Suprapubic skin (tissue), 4 donors: ENCODE data around the gene EYA3.

ENCODE experiments used
- CTCF ChIP-seq, 2 donors: fragments of 200-600 bp in 1 of 2; fragments of 450-650 bp in 1 of 2; sonication (generic) in 1 of 2; IDR thresholded peaks; one replicate each; pipeline ENCODE4 v1.5.1; 2016 to 2019; ENCODE audit warnings: antibody characterized with exemption in 2 of 2, mild to moderate bottlenecking in 1 of 2, moderate library complexity in 1 of 2
- EP300 ChIP-seq: sonication (generic); formaldehyde crosslinking; IDR thresholded peaks from one replicate; pipeline ENCODE4 v1.6.1; 2017; ENCODE audit warnings: antibody characterized with exemption
- POLR2A ChIP-seq, 2 donors: fragments of 450-650 bp; IDR thresholded peaks; one replicate each; pipeline ENCODE4 v1.6.1; 2017; ENCODE audit warnings: antibody characterized with exemption in 2 of 2, mild to moderate bottlenecking in 2 of 2, moderate library complexity in 2 of 2
- POLR2AphosphoS5 ChIP-seq, 3 donors: sonication (generic); formaldehyde crosslinking; IDR thresholded peaks; one replicate each; pipeline ENCODE4 v1.6.1; 2017; ENCODE audit warnings: antibody characterized with exemption in 3 of 3

- TF ChIP-seq EP300 (no peak), CTCF (IDR thresholded peaks at IDR 0.05) (no peak), POLR2AphosphoS5 (IDR thresholded peaks at IDR 0.05) (no peak), POLR2A (IDR thresholded peaks at IDR 0.05) (no peak)
Observed at GRCh38 chr1:28115267-28115666, 26.9 kb upstream of the EYA3 start.
